NT2/D1 (cell line): ENCODE results near the gene SLC24A4.

ENCODE experiments used
- SUZ12 ChIP-seq: IDR thresholded peaks from 2 replicates; pipeline ENCODE4 v1.6.1; 2011; ENCODE audit not compliant: insufficient read length, insufficient read depth; ENCODE audit errors: extremely low read depth
- YY1 ChIP-seq: IDR thresholded peaks from 2 replicates; pipeline ENCODE4 v1.6.1; 2011; ENCODE audit not compliant: insufficient read length, insufficient read depth

DNA sequence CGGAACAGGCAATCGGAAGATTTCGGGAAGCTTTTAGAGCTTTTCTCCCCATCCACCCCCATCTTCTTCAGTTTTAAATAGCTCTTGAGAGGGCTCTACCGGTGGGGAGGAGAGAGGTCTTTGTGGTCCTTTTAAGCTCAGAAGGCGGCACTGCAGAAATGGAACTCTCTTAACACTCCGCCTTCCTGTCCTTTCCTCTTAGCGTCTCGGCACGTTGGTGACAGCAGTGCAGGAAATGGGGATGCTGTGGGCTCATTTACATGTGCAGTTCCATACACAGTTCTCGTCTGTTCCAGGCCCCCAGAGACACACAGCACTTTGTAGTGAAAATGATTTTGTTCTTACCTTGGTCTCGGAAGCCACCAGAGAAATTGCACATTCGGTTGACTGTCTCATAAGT, 140.2 kb downstream of the SLC24A4 start:
- TF ChIP-seq YY1 (no peak), SUZ12 (no peak)
